DOHH2 (cell line): ENCODE data around the gene OR2G3.

ENCODE experiments used
- EZH2phosphoT487 ChIP-seq: fragments of 200-600 bp; sonication (generic); IDR thresholded peaks from 2 replicates; pipeline ENCODE4 v1.6.1; 2017; ENCODE audit warnings: borderline replicate concordance, mild to moderate bottlenecking, antibody characterized with exemption, low read length, moderate library complexity, mixed read lengths
- TF ChIP-seq, protein P1 (sequence below): fragments of 200-600 bp; sonication (generic); IDR thresholded peaks from one replicate; pipeline ENCODE4 v1.5.1; 2014; ENCODE audit warnings: antibody characterized with exemption, mild to moderate bottlenecking, low read depth, low read length; ENCODE audit not compliant: poor library complexity, severe bottlenecking

- TF ChIP-seq, protein P1, sequence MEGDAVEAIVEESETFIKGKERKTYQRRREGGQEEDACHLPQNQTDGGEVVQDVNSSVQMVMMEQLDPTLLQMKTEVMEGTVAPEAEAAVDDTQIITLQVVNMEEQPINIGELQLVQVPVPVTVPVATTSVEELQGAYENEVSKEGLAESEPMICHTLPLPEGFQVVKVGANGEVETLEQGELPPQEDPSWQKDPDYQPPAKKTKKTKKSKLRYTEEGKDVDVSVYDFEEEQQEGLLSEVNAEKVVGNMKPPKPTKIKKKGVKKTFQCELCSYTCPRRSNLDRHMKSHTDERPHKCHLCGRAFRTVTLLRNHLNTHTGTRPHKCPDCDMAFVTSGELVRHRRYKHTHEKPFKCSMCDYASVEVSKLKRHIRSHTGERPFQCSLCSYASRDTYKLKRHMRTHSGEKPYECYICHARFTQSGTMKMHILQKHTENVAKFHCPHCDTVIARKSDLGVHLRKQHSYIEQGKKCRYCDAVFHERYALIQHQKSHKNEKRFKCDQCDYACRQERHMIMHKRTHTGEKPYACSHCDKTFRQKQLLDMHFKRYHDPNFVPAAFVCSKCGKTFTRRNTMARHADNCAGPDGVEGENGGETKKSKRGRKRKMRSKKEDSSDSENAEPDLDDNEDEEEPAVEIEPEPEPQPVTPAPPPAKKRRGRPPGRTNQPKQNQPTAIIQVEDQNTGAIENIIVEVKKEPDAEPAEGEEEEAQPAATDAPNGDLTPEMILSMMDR = no peak
- TF ChIP-seq EZH2phosphoT487 = no peak
Observed at GRCh38 chr1:247561711-247562110, 43.7 kb upstream of the OR2G3 start.
